Measurements from ENCODE around the gene NOC2L.

DNA sequence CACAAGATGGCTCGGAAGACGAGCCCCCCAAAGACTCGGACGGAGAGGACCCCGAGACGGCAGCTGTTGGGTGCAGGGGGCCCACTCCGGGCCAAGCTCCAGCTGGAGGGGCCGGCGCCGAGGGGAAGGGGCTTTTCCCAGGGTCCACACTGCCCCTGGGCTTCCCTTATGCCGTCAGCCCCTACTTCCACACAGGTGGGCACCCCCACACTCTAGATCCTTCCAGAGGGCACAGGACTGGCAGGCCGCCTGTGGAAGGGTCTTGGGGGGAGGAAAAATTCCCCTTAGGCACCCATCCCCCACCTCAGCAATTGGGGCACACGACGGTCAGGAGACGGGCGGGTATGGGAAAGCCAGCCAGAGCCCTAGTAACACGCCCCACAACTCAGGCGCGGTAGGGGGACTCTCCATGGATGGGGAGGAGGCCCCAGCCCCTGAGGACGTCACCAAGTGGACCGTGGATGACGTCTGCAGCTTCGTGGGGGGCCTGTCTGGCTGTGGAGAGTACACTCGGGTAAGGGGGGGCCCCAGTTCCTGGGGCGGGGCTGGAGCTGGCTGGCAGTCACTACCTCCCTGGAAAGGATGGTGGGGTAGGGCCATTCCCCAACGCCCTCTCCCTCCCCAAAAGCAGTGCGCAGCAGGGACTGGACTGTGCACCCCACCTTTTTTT, 16.1 kb downstream of the NOC2L start:
- TF ChIP-seq, protein P1, sequence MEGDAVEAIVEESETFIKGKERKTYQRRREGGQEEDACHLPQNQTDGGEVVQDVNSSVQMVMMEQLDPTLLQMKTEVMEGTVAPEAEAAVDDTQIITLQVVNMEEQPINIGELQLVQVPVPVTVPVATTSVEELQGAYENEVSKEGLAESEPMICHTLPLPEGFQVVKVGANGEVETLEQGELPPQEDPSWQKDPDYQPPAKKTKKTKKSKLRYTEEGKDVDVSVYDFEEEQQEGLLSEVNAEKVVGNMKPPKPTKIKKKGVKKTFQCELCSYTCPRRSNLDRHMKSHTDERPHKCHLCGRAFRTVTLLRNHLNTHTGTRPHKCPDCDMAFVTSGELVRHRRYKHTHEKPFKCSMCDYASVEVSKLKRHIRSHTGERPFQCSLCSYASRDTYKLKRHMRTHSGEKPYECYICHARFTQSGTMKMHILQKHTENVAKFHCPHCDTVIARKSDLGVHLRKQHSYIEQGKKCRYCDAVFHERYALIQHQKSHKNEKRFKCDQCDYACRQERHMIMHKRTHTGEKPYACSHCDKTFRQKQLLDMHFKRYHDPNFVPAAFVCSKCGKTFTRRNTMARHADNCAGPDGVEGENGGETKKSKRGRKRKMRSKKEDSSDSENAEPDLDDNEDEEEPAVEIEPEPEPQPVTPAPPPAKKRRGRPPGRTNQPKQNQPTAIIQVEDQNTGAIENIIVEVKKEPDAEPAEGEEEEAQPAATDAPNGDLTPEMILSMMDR (conservative IDR thresholded peaks at IDR 0.05; ENCODE audit: low read length) = no peak
- TF ChIP-seq EZH2phosphoT487 (IDR thresholded peaks at IDR 0.05; ENCODE audit: borderline replicate concordance, low read depth, low read length) = no peak

Data from OCI-LY7 (cell line).